HUES48 (cell line): ENCODE results near the gene CNIH4.
"Not testable (repeated sequence)": the region's sequence is repeated elsewhere in the genome, so short reads cannot be mapped to it uniquely, and the experiment has no call there.

ENCODE experiments used
- H3K27ac ChIP-seq: one replicate; pipeline ENCODE4 v1.7.0; 2013; ENCODE audit warnings: low read depth, low read length, inconsistent platforms
- H3K27me3 ChIP-seq: 2 replicates; pipeline ENCODE4 v1.6.1; 2013; ENCODE audit warnings: mild to moderate bottlenecking, low read length; ENCODE audit not compliant: control insufficient read depth, insufficient read depth
- H3K36me3 ChIP-seq: 2 replicates; pipeline ENCODE4 v1.6.1; 2013; ENCODE audit warnings: low read length; ENCODE audit not compliant: control insufficient read depth, insufficient read depth
- H3K4me1 ChIP-seq: 2 replicates; pipeline ENCODE4 v1.6.1; 2013; ENCODE audit warnings: mild to moderate bottlenecking, low read length; ENCODE audit not compliant: control insufficient read depth, insufficient read depth
- H3K4me3 ChIP-seq: 2 replicates; pipeline ENCODE4 v1.5.1; 2013; ENCODE audit warnings: mild to moderate bottlenecking, low read depth, low read length
- H3K9ac ChIP-seq: 2 replicates; pipeline ENCODE4 v1.6.1; 2013; ENCODE audit warnings: mild to moderate bottlenecking, low read depth, low read length, moderate library complexity
- H3K9me3 ChIP-seq: 2 replicates; pipeline ENCODE4 v1.6.1; 2013; ENCODE audit warnings: low read length; ENCODE audit not compliant: control insufficient read depth, insufficient read depth

The CNIH4 gene

DNA sequence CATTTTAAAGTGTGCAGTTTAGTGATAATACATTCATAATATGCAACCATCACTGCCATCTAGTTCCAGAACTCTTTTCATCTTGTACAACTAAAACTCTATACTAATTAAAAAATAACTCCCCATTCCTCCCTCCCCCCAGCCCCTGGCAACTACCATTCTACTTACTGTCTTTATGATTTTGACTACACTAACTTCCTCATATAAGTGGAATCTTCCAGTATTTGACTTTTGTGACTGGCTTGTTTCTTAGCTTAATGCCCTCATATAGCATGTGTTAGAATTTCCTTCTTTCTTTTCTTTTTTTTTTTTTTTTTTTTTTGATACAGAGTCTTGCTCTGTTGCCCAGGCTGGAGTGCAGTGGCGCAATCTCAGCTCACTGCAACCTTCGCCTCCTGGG, 25.4 kb upstream of the CNIH4 start:
- H3K9ac ChIP-seq, result no peak overlapping the region
- no peak overlapping the region for H3K27ac ChIP-seq
- H3K4me3 ChIP-seq, result peak overlapping the region; percentile 99; the same call in 1 of the 2 replicates

DNA sequence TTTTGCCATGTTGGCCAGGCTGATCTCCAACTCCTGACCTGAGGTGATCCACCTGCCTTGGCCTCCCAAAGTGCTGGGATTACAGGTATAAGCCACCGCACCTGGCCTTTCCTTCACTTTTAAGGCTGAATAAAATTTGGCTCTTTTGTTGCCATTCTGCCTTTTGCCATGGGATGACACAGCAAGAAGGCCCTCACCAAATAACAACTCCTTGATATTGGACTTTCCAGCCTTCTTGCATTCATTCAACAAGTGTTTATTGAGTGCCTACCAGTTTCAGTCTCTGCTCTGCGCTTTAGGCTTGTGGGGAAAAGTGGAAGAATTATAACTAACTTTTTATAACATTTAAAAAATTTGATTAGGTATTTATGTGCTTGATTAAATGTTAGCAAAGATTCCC, 24.9 kb upstream of the CNIH4 start:
- H3K36me3 ChIP-seq, result no peaks in the 10 kb centered on the region
- no peak overlapping the region for H3K4me3 ChIP-seq
- peaks cover 7% of the 10 kb centered on the region; the same call in 1 of the 2 replicates for H3K4me1 ChIP-seq
- H3K9me3 ChIP-seq, result no peaks in the 10 kb centered on the region
- no peaks in the 10 kb centered on the region for H3K27me3 ChIP-seq
- H3K9ac ChIP-seq, result no peak overlapping the region
- no peak overlapping the region for H3K27ac ChIP-seq

More for the DNA sequence above, 25.4 kb upstream of the CNIH4 start:
- peaks cover 3% of the 10 kb centered on the region for H3K36me3 ChIP-seq
- H3K9me3 ChIP-seq, result no peaks in the 10 kb centered on the region
- no peaks in the 10 kb centered on the region for H3K27me3 ChIP-seq
- H3K4me1 ChIP-seq, result peaks cover 7% of the 10 kb centered on the region; the same call in 1 of the 2 replicates

DNA sequence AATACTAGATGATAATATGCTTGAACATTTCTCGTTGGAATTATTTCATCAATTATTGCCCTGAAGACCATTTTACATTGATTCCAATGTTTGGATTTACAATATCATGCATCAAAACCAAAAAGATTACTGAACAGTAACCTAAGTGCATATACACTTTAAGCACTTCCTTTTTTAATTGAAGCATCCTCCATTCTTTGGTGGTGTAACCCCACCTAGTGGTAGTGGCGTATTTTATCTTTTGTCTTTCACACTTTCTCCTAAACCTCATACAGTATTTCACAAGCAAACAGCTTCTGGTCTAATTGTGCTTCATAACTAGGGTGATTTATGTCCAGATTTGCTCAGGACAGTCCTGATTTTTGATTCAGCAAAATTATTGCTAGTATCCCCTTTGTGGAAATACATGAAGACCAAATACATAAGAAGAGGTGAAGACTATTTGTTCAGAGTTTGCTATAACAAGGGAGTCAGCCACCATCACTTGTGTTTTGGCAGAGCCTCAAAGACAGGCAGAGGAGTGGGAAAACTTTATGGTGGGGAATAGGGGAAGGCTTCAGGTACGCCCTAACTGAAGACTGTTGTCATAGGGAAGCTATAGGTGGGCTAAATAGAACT, 23.3 kb upstream of the CNIH4 start:
- Histone ChIP-seq H3K9ac (no peak overlapping the region), H3K4me1 (peaks cover 7% of the 10 kb centered on the region; the same call in 1 of the 2 replicates), H3K9me3 (no peaks in the 10 kb centered on the region), H3K4me3 (no peak overlapping the region), H3K36me3 (no peaks in the 10 kb centered on the region), H3K27ac (no peak overlapping the region), H3K27me3 (no peaks in the 10 kb centered on the region)

DNA sequence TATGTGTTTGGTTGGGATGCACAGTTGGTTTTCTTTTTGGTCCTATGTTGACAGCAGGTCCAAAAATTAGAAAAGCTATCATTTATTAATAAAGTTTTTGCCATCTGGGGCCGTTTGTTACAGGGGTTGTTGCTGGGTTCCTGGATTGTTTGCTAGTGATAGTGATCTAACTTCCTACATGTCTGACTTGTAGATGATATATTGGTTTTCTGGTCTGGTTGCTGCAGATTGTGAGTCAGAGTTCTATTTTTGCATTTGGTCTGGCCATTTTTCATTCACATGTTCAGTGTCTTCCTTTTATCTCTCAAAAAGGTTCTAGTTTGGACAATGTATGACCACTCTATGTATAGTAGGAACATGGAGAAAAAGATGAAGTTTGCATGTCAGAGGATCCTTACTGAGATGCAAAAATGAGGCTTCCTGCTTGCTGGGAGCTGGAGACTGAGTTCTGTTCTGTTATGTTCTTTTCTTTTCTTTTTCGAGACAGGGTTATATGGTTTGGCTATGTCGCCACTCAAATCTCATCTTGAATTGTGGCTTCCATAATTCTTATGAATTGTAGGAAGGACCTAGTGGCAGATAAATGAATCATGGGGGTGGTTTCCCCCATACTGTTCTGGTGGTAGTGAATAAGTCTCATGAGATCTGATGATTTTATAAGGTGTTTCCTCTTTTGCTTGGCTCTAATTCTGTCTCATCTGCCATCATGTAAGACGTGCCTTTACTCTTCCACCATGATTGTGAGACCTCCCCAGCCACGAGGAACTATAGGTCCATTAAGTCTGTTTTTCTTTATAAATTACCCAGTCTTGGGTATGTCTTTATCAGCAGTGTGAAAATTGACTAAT, 22.5 kb upstream of the CNIH4 start:
- Histone ChIP-seq H3K27ac (no peak overlapping the region), H3K4me1 (peaks cover 9% of the 10 kb centered on the region), H3K9me3 (no peaks in the 10 kb centered on the region), H3K9ac (no peak overlapping the region), H3K4me3 (no peak overlapping the region), H3K27me3 (no peaks in the 10 kb centered on the region), H3K36me3 (no peaks in the 10 kb centered on the region)

DNA sequence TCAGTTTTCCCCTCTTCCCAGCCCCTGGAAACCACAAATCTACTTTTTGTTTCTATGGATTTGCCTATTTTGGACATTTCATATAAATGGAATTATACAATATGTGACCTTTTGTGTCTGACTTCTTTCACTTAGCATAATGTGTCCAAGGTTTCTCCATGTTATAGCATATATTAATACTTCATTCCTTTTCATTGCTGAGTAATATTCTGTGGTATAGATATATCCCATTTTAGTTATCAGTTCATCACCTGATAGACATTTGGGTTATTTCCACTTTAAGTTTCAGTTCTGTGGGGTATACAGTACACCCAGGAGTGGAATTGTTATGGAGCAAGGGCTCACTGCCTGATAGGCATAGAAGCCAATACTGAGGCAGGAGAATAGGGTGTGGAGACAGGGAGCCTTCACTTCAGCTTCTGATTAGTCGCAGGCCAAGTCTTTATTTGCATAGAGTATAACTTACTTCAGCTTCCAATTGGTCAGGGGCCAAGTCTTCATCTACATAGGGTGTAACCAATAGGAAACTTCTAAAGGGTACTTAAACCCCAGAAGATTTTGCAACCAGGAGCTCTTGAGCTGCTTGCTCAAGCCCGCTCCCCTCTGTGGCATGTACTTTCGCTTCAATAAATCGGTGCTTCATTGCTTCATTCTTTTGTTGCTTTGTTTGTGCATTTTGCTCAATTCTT, 18.4 kb upstream of the CNIH4 start:
- H3K27me3 ChIP-seq, result no peaks in the 10 kb centered on the region
- H3K4me1 ChIP-seq, result peaks cover 20% of the 10 kb centered on the region
- H3K4me3 ChIP-seq, result no peak overlapping the region
- peaks cover 11% of the 10 kb centered on the region for H3K9me3 ChIP-seq
- peak overlapping the region; percentile 96 for H3K27ac ChIP-seq
- no peaks in the 10 kb centered on the region for H3K36me3 ChIP-seq
- H3K9ac ChIP-seq, result no peak overlapping the region

DNA sequence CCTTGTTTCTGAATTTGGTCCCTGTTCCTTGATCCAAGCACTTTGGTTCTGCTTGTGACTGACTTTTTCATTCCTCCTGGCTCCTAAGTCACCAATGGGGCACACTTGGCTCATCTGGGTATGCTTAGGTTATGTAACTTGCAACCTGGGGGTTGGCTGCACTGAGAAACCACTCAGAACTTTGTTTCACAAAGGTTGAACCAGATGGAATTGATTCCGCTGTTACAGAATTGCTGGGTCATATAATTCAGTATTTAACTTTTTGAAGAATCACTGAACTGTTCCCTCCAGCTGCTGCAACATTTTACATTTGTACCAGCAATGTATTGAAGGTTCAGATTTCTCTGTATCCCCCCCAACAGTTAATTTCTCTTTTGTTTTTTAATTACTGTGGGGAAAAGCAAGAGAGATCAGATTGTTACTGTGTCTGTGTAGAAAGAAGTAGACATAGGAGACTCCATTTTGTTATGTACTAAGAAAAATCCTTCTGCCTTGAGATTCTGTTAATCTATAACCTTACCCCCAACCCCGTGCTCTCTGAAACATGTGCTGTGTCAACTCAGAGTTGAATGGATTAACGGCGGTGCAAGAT, 17.1 kb upstream of the CNIH4 start:
- H3K27me3 ChIP-seq, result no peaks in the 10 kb centered on the region
- H3K9me3 ChIP-seq, result peaks cover 23% of the 10 kb centered on the region
- peak overlapping the region; percentile 73 for H3K9ac ChIP-seq
- peaks cover 12% of the 10 kb centered on the region for H3K4me1 ChIP-seq
- 0 out of 2 replicates have a peak overlapping the region, but pooled peaks have one; percentile 36 for H3K4me3 ChIP-seq
- H3K36me3 ChIP-seq, result no peaks in the 10 kb centered on the region
- peak overlapping the region; percentile 96 for H3K27ac ChIP-seq

DNA sequence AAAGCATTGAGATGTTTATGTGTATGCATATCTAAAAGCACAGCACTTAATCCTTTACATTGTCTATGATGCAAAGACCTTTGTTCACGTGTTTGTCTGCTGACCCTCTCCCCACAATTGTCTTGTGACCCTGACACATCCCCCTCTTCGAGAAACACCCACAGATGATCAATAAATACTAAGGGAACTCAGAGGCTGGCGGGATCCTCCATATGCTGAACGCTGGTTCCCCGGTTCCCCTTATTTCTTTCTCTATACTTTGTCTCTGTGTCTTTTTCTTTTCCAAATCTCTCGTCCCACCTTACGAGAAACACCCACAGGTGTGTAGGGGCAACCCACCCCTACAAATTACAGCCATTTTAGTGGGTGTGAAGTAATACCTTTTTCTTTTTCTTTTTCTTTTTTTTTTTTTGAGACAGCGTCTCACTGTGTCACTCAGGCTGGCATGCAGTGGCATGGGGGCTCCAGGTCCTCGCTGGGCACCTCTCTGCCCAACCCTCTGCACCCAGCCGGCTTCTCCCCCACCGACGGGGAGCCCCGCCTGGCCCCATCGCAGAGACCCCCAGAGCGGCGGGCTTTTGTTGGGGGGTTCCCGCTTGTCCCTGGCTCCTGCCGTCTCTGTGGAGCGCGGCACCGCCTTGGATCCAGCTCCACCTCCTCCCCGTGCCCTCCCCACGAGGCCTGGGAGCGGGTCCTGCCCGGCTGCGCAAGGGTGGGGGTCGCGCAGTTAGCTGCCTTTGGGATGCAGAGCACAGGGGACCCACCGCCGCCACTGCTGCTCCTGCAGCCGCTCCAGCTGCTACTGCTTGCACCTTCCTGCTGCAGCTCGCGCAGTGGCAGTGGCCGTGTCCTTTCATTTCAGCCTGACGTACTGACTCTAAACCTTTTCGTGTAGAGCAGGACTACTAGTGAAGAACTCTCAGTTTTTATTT, 16.0 kb upstream of the CNIH4 start:
- peaks cover 12% of the 10 kb centered on the region for H3K4me1 ChIP-seq
- H3K27ac ChIP-seq, result peak overlapping the region; percentile 98
- not testable (repeated sequence) for H3K27me3 ChIP-seq, H3K36me3 ChIP-seq
- H3K9ac ChIP-seq, result peak overlapping the region; percentile 71
- peaks cover 29% of the 10 kb centered on the region for H3K9me3 ChIP-seq
- peak overlapping the region; percentile 60 for H3K4me3 ChIP-seq

DNA sequence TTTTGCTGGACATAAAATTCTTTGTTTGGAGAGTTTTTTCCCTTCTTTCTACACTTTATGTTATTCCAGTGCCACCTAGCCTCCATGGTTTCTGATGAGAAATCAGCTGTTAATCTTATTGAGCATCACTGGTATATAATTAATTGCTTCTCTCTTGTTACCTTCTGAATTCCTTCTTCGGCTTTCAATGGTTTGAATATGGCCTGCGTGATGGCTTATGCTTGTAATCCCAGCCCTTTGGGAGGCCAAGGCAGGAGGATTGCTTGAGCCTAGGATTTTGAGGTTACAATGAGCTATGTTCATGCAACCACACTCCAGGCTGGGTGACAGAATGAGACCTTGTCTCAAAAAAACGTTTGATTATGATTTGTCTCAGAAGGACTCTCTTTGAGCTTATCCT, 13.0 kb upstream of the CNIH4 start:
- Histone ChIP-seq H3K27me3 (no peaks in the 10 kb centered on the region), H3K9ac (no peak overlapping the region), H3K36me3 (no peaks in the 10 kb centered on the region), H3K9me3 (peaks cover 29% of the 10 kb centered on the region), H3K27ac (no peak overlapping the region), H3K4me3 (no peak overlapping the region), H3K4me1 (peaks cover 12% of the 10 kb centered on the region)

DNA sequence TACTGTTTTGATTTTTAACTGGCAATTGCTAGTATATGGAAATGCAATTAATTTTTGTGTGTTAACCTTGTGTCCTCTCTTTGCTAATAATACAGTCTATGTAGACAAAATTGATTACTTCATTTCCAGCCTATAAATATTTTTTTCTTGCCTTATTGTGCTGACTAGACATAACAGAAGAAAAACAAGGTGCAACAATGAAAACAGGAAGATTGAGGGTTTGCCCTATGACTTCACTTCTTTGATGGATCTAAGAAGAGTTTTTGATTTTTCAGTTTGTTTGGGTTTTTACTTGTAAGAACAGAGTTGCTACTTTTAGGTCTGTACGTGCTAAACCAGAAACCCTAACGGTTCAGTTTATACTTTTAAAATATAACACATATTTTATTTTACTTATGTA, 8.5 kb upstream of the CNIH4 start:
- Histone ChIP-seq H3K36me3 (no peaks in the 10 kb centered on the region), H3K4me3 (no peak overlapping the region), H3K9ac (no peak overlapping the region), H3K27ac (no peak overlapping the region), H3K4me1 (no peaks in the 10 kb centered on the region), H3K9me3 (peaks cover 26% of the 10 kb centered on the region), H3K27me3 (no peaks in the 10 kb centered on the region)

DNA sequence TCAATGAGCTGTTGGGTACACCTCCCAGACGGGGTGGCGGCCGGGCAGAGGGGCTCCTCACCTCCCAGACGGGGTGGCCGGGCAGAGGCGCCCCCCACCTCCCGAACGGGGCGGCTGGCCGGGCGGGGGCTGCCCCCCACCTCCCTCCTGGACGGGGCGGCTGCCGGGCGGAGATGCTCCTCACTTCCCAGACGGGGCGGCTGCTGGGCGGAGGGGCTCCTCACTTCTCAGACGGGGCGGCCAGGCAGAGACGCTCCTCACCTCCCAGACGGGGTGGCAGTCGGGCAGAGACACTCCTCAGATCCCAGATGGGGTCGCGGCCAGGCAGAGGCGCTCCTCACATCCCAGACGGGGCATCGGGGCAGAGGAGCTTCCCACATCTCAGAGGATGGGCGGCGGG, 7.0 kb upstream of the CNIH4 start:
- not testable (repeated sequence) for H3K9ac ChIP-seq, H3K9me3 ChIP-seq, H3K36me3 ChIP-seq, H3K4me3 ChIP-seq, H3K27ac ChIP-seq, H3K27me3 ChIP-seq, H3K4me1 ChIP-seq
